SK-N-SH (cell line): ENCODE data around the gene CNTN4. TPM values are rescaled to one million over a fixed set of nuclear protein-coding genes. Genes with fewer than 3 reads are reported as not detected.

Experiments used
- CTCF ChIA-PET: fragments of 300-600, 350-600 bp; formaldehyde crosslinking; extraction: SDS; loops from one replicate; lab custom pipeline; 2021; lab: Yijun Ruan, JAX
- POLR2A ChIA-PET: fragments of 350-600 bp; sonication (Branson Sonifier 250); formaldehyde crosslinking; extraction: SDS; loops from one replicate; lab custom pipeline; 2020; ENCODE audit warnings: antibody characterized with exemption, inconsistent platforms; lab: Yijun Ruan, JAX
- DNase-seq: peaks from one replicate; pipeline ENCODE4 v3.0.0; 2012
- H2AFZ ChIP-seq: fragments of 200-600 bp; sonication (generic); 2 replicates; pipeline ENCODE4 v1.8.1; 2016; ENCODE audit warnings: antibody characterized with exemption, mild to moderate bottlenecking, low read depth
- H3F3A ChIP-seq: fragments of 200-600 bp; sonication (generic); replicated peaks from 2 replicates; pipeline ENCODE3; 2016; ENCODE audit warnings: antibody characterized with exemption, mild to moderate bottlenecking; ENCODE audit not compliant: insufficient read depth
- H3K27ac ChIP-seq, 2 experiments: fragments of 200-500 bp in 1 of 2; fragments of 200-600 bp in 1 of 2; sonication (Bioruptor generic) in 1 of 2; sonication (generic), shearing (Covaris generic) in 1 of 2; 2 replicates each; pipeline versions ENCODE4 v1.5.1 to v1.6.1; 2014 to 2016; ENCODE audit warnings: low read depth in 2 of 2, inconsistent platforms in 1 of 2, low read length in 1 of 2, mild to moderate bottlenecking in 1 of 2, mixed read lengths in 1 of 2
- H3K27me3 ChIP-seq: fragments of 200-600 bp; sonication (generic), shearing (Covaris generic); 2 replicates; pipeline ENCODE4 v1.6.1; 2016; ENCODE audit warnings: mixed run types; ENCODE audit not compliant: insufficient read depth
- H3K36me3 ChIP-seq, 2 experiments: fragments of 200-500 bp in 1 of 2; fragments of 200-600 bp in 1 of 2; sonication (Bioruptor generic) in 1 of 2; sonication (generic) in 1 of 2; replicated peaks in 1 of 2; 2 replicates each; pipeline versions ENCODE3 to v1.5.1; 2014 to 2016; ENCODE audit warnings: low read length in 1 of 2, mild to moderate bottlenecking in 1 of 2; ENCODE audit not compliant: insufficient read depth in 2 of 2, control insufficient read depth in 1 of 2
- H3K4me1 ChIP-seq, 2 experiments: fragments of 200-500 bp in 1 of 2; fragments of 200-600 bp in 1 of 2; sonication (Bioruptor generic) in 1 of 2; sonication (generic), shearing (Covaris generic) in 1 of 2; 2 replicates each; pipeline versions ENCODE4 v1.5.1 to v1.6.1; 2014 to 2016; ENCODE audit warnings: low read depth in 1 of 2, low read length in 1 of 2, mixed run types in 1 of 2; ENCODE audit not compliant: insufficient read depth in 2 of 2, control insufficient read depth in 1 of 2
- H3K4me2 ChIP-seq: fragments of 200-600 bp; sonication (generic), shearing (Covaris generic); 2 replicates; pipeline ENCODE4 v1.6.1; 2017; ENCODE audit warnings: mixed run types
- H3K4me3 ChIP-seq, 2 experiments: fragments of 200-500 bp in 1 of 2; fragments of 200-600 bp in 1 of 2; sonication (Bioruptor generic) in 1 of 2; sonication (generic), shearing (Covaris generic) in 1 of 2; 2 replicates each; pipeline versions ENCODE4 v1.5.1 to v1.8.1; 2014 to 2016; ENCODE audit warnings: low read depth in 2 of 2, inconsistent platforms in 1 of 2, low read length in 1 of 2, mild to moderate bottlenecking in 1 of 2, mixed read lengths in 1 of 2, moderate library complexity in 1 of 2
- H3K79me2 ChIP-seq: fragments of 200-600 bp; sonication (generic); 2 replicates; pipeline ENCODE4 v1.8.1; 2017; ENCODE audit warnings: mild to moderate bottlenecking; ENCODE audit not compliant: insufficient read depth
- H3K9ac ChIP-seq: fragments of 200-600 bp; sonication (generic); 2 replicates; pipeline ENCODE4 v1.6.1; 2017; ENCODE audit warnings: mixed run types
- H3K9me2 ChIP-seq: fragments of 200-600 bp; sonication (generic); 2 replicates; pipeline ENCODE4 v1.6.1; 2017; ENCODE audit warnings: mixed run types
- H3K9me3 ChIP-seq: fragments of 200-600 bp; sonication (generic); 2 replicates; pipeline ENCODE4 v1.6.1; 2017; ENCODE audit warnings: mixed run types, mild to moderate bottlenecking, moderate library complexity
- H4K20me1 ChIP-seq: fragments of 200-600 bp; sonication (generic); 2 replicates; pipeline ENCODE4 v1.6.1; 2017; ENCODE audit warnings: mild to moderate bottlenecking, mixed run types; ENCODE audit not compliant: insufficient read depth
- CHD2 ChIP-seq: fragments of 150-350 bp; IDR thresholded peaks from 2 replicates; pipeline ENCODE4 v1.6.1; 2018; ENCODE audit warnings: low read length; ENCODE audit not compliant: partially characterized antibody
- CTCF ChIP-seq: fragments of 200-600 bp; sonication (generic); IDR thresholded peaks from 2 replicates; pipeline ENCODE4 v1.6.1; 2017; ENCODE audit warnings: antibody characterized with exemption, mild to moderate bottlenecking, moderate library complexity
- FOSL2 ChIP-seq: IDR thresholded peaks from 2 replicates; pipeline ENCODE4 v1.4.0; 2012; ENCODE audit warnings: low read depth, mild to moderate bottlenecking, moderate library complexity, borderline replicate concordance
- GABPA ChIP-seq: IDR thresholded peaks from 2 replicates; pipeline ENCODE4 v1.4.0; 2012; ENCODE audit warnings: low read depth, mild to moderate bottlenecking
- JUND ChIP-seq: IDR thresholded peaks from 2 replicates; pipeline ENCODE4 v1.4.0; 2012
- NFIC ChIP-seq: IDR thresholded peaks from 2 replicates; pipeline ENCODE4 v1.4.0; 2012; ENCODE audit warnings: borderline replicate concordance
- NRF1 ChIP-seq: IDR thresholded peaks from 2 replicates; pipeline ENCODE4 v1.6.1; 2012; ENCODE audit warnings: low read depth, mild to moderate bottlenecking, low read length
- REST ChIP-seq: IDR thresholded peaks from 2 replicates; pipeline ENCODE4 v1.6.1; 2012; ENCODE audit warnings: mild to moderate bottlenecking, low read depth, low read length, moderate library complexity
- RFX5 ChIP-seq: IDR thresholded peaks from 2 replicates; pipeline ENCODE4 v1.6.1; 2012; ENCODE audit warnings: mild to moderate bottlenecking, improper control_type of control experiment, low read length
- SIN3A ChIP-seq: IDR thresholded peaks from 2 replicates; pipeline ENCODE4 v1.6.1; 2012; ENCODE audit warnings: low read depth, mild to moderate bottlenecking, low read length, moderate library complexity, borderline replicate concordance
- TCF12 ChIP-seq: IDR thresholded peaks from 2 replicates; pipeline ENCODE4 v1.4.0; 2012
- USF2 ChIP-seq: fragments of 150-350 bp; IDR thresholded peaks from 2 replicates; pipeline ENCODE4 v1.6.1; 2017; ENCODE audit warnings: antibody characterized with exemption, low read length, low read depth, borderline replicate concordance
- YY1 ChIP-seq: IDR thresholded peaks from 2 replicates; pipeline ENCODE4 v1.4.0; 2012; ENCODE audit warnings: low read depth, mild to moderate bottlenecking
- WGBS: methylation state at CpG from one replicate; pipeline ENCODE4 v1.1.6; 2017; ENCODE audit warnings: low lambda C conversion rate; 5-methylcytosine and 5-hydroxymethylcytosine counted together
- polyA plus RNA-seq, 3 experiments: library from polyadenylated mRNA; depleted of rRNA; stranded (reverse); fragments of >200 nt; gene quantifications; 2 replicates each; pipeline ENCODE4 v1.2.3, GENCODE V29; 2012

The CNTN4 gene
- polyA plus RNA-seq, 1 of the 3 experiments (the other 2 are of a cell fraction), result 0.12 TPM

GRCh38 chr3:2701471-2701870, 602.8 kb downstream of the CNTN4 start (continued):
- no peak for TF ChIP-seq REST
- TF ChIP-seq JUND, result no peak
- no peak for TF ChIP-seq SIN3A
- TF ChIP-seq NRF1, result no peak
- no peak for TF ChIP-seq CTCF
- TF ChIP-seq CHD2, result no peak
- TF ChIP-seq RFX5, result no peak
- no peak for TF ChIP-seq FOSL2
- TF ChIP-seq GABPA, result no peak
- TF ChIP-seq YY1, result no peak

GRCh38 chr3:2706144-2706835, 607.6 kb downstream of the CNTN4 start:
- H3K27me3 ChIP-seq, result no peaks in the 10 kb centered on the region
- ChIA-PET CTCF (no interaction called here), POLR2A (no interaction called here)
- no peaks in the 10 kb centered on the region for H3K9me3 ChIP-seq
- H3K9ac ChIP-seq, result no peak overlapping the region
- no peaks in the 10 kb centered on the region for H4K20me1 ChIP-seq
- no peaks in the 10 kb centered on the region; a peak in 1 of 4 replicates for H3K4me1 ChIP-seq
- H2AFZ ChIP-seq, result no peak overlapping the region
- TF ChIP-seq NFIC, result no peak
- no peak for TF ChIP-seq JUND
- TF ChIP-seq USF2, result no peak
- no peak for TF ChIP-seq TCF12
- no peaks in the 10 kb centered on the region for H3K9me2 ChIP-seq
- no peaks in the 10 kb centered on the region for H3F3A ChIP-seq
- H3K27ac ChIP-seq, result no peak overlapping the region
- no peak for DNase-seq
- 58% methylated on average over 5 of the region's 5 CpGs for WGBS
- no peaks in the 10 kb centered on the region for H3K36me3 ChIP-seq
- H3K4me3 ChIP-seq, result no peak overlapping the region
- H3K4me2 ChIP-seq, result no peak overlapping the region
- no peaks in the 10 kb centered on the region for H3K79me2 ChIP-seq
